DND-41 (cell line): ENCODE data around the gene C17orf100.

ENCODE experiments used
- ATAC-seq: fragments of 200-7000 bp; cut with Tn5 transposase; 3 replicates; pipeline ENCODE4 v1.9.1; 2021; ENCODE audit warnings: low read depth; ENCODE audit not compliant: insufficient read depth
- DNase-seq: peaks from one replicate; pipeline ENCODE4 v3.0.0-alpha.2; 2020
- H2AFZ ChIP-seq: 2 replicates; pipeline ENCODE4 v1.6.0; 2012; ENCODE audit warnings: low read depth, low read length
- H3K27ac ChIP-seq: 2 replicates; pipeline ENCODE4 v1.5.1; 2012; ENCODE audit warnings: low read length, inconsistent platforms
- H3K27me3 ChIP-seq: fragments of 200-600 bp; sonication (generic); 2 replicates; pipeline ENCODE4 v1.6.0; 2012; ENCODE audit warnings: low read length, mild to moderate bottlenecking, inconsistent platforms; ENCODE audit not compliant: insufficient read depth, poor library complexity
- H3K36me3 ChIP-seq: 2 replicates; pipeline ENCODE4 v1.5.1; 2012; ENCODE audit warnings: low read length, inconsistent platforms; ENCODE audit not compliant: insufficient read depth
- H3K4me1 ChIP-seq: 2 replicates; pipeline ENCODE4 v1.5.1; 2012; ENCODE audit warnings: mild to moderate bottlenecking, low read length; ENCODE audit not compliant: insufficient read depth
- H3K4me2 ChIP-seq: 2 replicates; pipeline ENCODE4 v1.6.0; 2012; ENCODE audit warnings: mild to moderate bottlenecking, moderate library complexity, low read length, inconsistent platforms; ENCODE audit not compliant: insufficient read depth
- H3K4me3 ChIP-seq, 2 experiments: fragments of 200-600 bp in 1 of 2; shearing (Covaris generic) in 1 of 2; 2 replicates each; pipeline ENCODE4 v1.5.1; 2012 to 2016; ENCODE audit warnings: inconsistent platforms in 2 of 2, low read length in 2 of 2, mild to moderate bottlenecking in 2 of 2, low read depth in 1 of 2, moderate library complexity in 1 of 2
- H3K79me2 ChIP-seq: 2 replicates; pipeline ENCODE4 v1.6.0; 2012; ENCODE audit warnings: low read length, inconsistent platforms; ENCODE audit not compliant: insufficient read depth
- H3K9ac ChIP-seq: 2 replicates; pipeline ENCODE4 v1.6.0; 2012; ENCODE audit warnings: low read depth, mild to moderate bottlenecking, inconsistent platforms, low read length, moderate library complexity
- H3K9me3 ChIP-seq: 2 replicates; pipeline ENCODE4 v1.5.1; 2012; ENCODE audit warnings: low read length, moderate library complexity, mild to moderate bottlenecking, inconsistent platforms; ENCODE audit not compliant: insufficient read depth, severe bottlenecking
- H4K20me1 ChIP-seq: 2 replicates; pipeline ENCODE4 v1.6.0; 2012; ENCODE audit warnings: low read length; ENCODE audit not compliant: insufficient read depth
- CTCF ChIP-seq: IDR thresholded peaks from 2 replicates; pipeline ENCODE4 v1.5.1; 2012; ENCODE audit warnings: borderline replicate concordance, low read length, moderate library complexity, mild to moderate bottlenecking; ENCODE audit not compliant: poor library complexity, severe bottlenecking; ENCODE audit errors: extremely low read depth
- EZH2 ChIP-seq: IDR thresholded peaks from 3 replicates; pipeline ENCODE4 v1.6.1; 2012; ENCODE audit warnings: borderline replicate concordance, low read depth, mild to moderate bottlenecking, moderate library complexity, low read length, inconsistent platforms; ENCODE audit not compliant: severe bottlenecking

C17orf100 gene

GRCh38 chr17:6639014-6639585 lies 12.5 kb upstream of the C17orf100 start:
- no peak for TF ChIP-seq CTCF
- no peak for TF ChIP-seq EZH2
- Histone ChIP-seq H3K4me3 (peak overlapping the region; percentile 41 to 67; a peak in 3 of 4 replicates), H3K36me3 (peaks cover 18% of the 10 kb centered on the region), H3K9ac (peak overlapping the region; percentile 65), H3K27ac (peak overlapping the region; percentile 99), H4K20me1 (peaks cover 12% of the 10 kb centered on the region; the same call in 1 of the 2 replicates), H3K79me2 (peaks cover 51% of the 10 kb centered on the region), H3K9me3 (no peaks in the 10 kb centered on the region), H3K4me1 (peaks cover 44% of the 10 kb centered on the region), H3K27me3 (no peaks in the 10 kb centered on the region), H2AFZ (0 out of 2 replicates have a peak overlapping the region, but pooled peaks have one; percentile 29), H3K4me2 (peak overlapping the region; percentile 81)
- DNase-seq (no peak), ATAC-seq (no peak)

- Histone ChIP-seq H3K9ac (peak overlapping the region; percentile 65), H2AFZ (peak overlapping the region; percentile 99), H4K20me1 (peaks cover 18% of the 10 kb centered on the region; the same call in 1 of the 2 replicates), H3K4me3 (peak overlapping the region; percentile 41 to 67), H3K4me2 (peak overlapping the region; percentile 81), H3K27me3 (no peaks in the 10 kb centered on the region), H3K4me1 (peaks cover 49% of the 10 kb centered on the region), H3K27ac (peak overlapping the region; percentile 99), H3K36me3 (peaks cover 21% of the 10 kb centered on the region), H3K79me2 (peaks cover 59% of the 10 kb centered on the region), H3K9me3 (no peaks in the 10 kb centered on the region)
- TF ChIP-seq EZH2 = no peak
- no peak for TF ChIP-seq CTCF
- DNase-seq (peak; percentile 32), ATAC-seq (peak; percentile 52)
Measured at GRCh38 chr17:6639586-6640535, 11.7 kb upstream of the C17orf100 start.

GRCh38 chr17:6640536-6641246 lies 10.9 kb upstream of the C17orf100 start, which contains the start of the genes KIAA0753 and TXNDC17:
Gene KIAA0753 (minus strand): TSS chr17:6640711. CDS start chr17:6635103, 5,608 bp downstream.
Gene TXNDC17 (plus strand): TSS chr17:6641060. CDS start chr17:6641083, 23 bp downstream.
- H3K36me3 ChIP-seq = peaks cover 26% of the 10 kb centered on the region
- H3K4me3 ChIP-seq = peak within 1 kb of the TSS; percentile 41 to 67
- peaks cover 66% of the 10 kb centered on the region for H3K79me2 ChIP-seq
- DNase-seq (peak; percentile 92), ATAC-seq (peak; percentile 86)
- peak within 1 kb of the TSS; percentile 99 for H3K27ac ChIP-seq
- H3K4me1 ChIP-seq = peaks cover 49% of the 10 kb centered on the region
- H3K9ac ChIP-seq = peak within 1 kb of the TSS; percentile 65
- no peaks in the 10 kb centered on the region for H3K9me3 ChIP-seq
- peak within 1 kb of the TSS; percentile 81 for H3K4me2 ChIP-seq
- TF ChIP-seq CTCF (no peak), EZH2 (no peak)
- peak within 1 kb of the TSS; percentile 99 for H2AFZ ChIP-seq
- peaks cover 21% of the 10 kb centered on the region; the same call in 1 of the 2 replicates for H4K20me1 ChIP-seq
- H3K27me3 ChIP-seq = no peaks in the 10 kb centered on the region
